ENCODE data around the gene GMPPA. TPM values are rescaled to one million over a fixed set of nuclear protein-coding genes. Genes with fewer than 3 reads are reported as not detected.
A peak's percentile ranks its signal among the peaks of the same experiment; 100 is the strongest.

GMPPA gene
- polyA plus RNA-seq, 2 of the 4 experiments (the other 2 are of a cell fraction) = 36.2 to 46.2 TPM

DNA sequence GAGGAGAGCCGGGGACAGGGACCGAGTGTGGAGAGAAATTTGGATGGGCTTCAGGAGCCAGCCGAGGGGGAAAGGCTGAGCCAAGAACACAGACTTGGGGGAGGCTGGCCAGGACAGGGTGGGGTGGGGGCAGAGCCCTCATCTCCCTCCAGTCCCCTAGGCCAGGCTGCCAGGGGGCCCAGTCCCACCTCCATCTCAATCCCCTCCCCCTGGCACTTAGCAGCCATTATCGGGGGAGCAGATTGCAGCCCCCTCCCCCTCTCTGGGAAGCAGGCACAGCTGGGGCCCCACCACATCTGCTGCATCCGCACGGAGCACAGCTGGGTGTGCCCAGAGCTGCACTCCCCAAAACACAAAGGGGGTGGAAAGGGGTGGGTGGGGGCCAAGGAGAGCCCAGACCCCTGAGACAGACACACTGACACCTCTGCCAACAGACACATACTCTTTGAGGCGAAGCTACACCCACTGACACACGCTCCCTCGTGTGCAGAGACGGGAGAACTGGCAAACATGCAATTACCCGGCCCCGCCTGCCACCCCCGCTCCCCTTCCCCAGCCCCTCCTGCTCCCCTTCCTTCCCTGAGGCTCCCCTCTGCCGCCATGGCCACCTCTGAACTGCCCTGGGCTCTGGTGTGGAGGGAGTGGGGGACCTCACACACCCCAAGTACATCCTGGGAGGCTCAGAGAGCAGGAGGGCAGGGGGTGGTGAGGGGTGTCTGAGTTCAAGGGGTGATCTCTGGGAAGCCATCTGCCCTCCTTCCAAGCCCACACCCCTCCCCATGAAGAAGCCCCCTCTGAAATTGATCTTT lies 10.5 kb downstream of the GMPPA start:
- TF ChIP-seq CHD4 (IDR thresholded peaks at IDR 0.05; ENCODE audit: borderline replicate concordance) = no peak
- TF ChIP-seq, protein P1, sequence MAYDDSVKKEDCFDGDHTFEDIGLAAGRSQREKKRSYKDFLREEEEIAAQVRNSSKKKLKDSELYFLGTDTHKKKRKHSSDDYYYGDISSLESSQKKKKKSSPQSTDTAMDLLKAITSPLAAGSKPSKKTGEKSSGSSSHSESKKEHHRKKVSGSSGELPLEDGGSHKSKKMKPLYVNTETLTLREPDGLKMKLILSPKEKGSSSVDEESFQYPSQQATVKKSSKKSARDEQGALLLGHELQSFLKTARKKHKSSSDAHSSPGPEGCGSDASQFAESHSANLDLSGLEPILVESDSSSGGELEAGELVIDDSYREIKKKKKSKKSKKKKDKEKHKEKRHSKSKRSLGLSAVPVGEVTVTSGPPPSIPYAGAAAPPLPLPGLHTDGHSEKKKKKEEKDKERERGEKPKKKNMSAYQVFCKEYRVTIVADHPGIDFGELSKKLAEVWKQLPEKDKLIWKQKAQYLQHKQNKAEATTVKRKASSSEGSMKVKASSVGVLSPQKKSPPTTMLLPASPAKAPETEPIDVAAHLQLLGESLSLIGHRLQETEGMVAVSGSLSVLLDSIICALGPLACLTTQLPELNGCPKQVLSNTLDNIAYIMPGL (CRISPR knock-in tag; IDR thresholded peaks at IDR 0.05; ENCODE audit: borderline replicate concordance) = no peak
- TF ChIP-seq NPAS2 (CRISPR knock-in tag; IDR thresholded peaks at IDR 0.05; ENCODE audit: borderline replicate concordance) = no peak
- no peak for TF ChIP-seq FOSL2 (IDR thresholded peaks at IDR 0.05)
- no peak for TF ChIP-seq FOSL2 (CRISPR knock-in tag; IDR thresholded peaks at IDR 0.05)
- no peak for TF ChIP-seq KDM5A (IDR thresholded peaks at IDR 0.05)
- TF ChIP-seq RNF2 (IDR thresholded peaks at IDR 0.05; ENCODE audit: borderline replicate concordance, low read depth) = no peak
- no peak for TF ChIP-seq TP53 (CRISPR knock-in tag; IDR thresholded peaks at IDR 0.05)
- H3K9me3 ChIP-seq = no peaks in the 10 kb centered on the region
- peak overlapping the region; percentile 82 for H3K4me2 ChIP-seq
- no peak for FAIRE-seq
- ATAC-seq = peak; percentile 42 to 66
- H3K4me1 ChIP-seq = peaks cover 12% of the 10 kb centered on the region
- ChIA-PET POLR2A (interaction anchor here (0.5 to 2.5 kb wide), 3 partner anchors 11 to 89 kb away, joined by 3 to 24 read pairs (median 3); partner anchors contain the start of gene GMPPA), CTCF (interaction anchor here (0.7 to 89.4 kb wide), 12 partner anchors 3 to 180 kb away, joined by 3 to 3291 read pairs (median 6); partner anchors contain the start of genes ASIC4, CHPF, DNPEP and GMPPA)
- DNase-seq (ENCODE audit: low read depth in 1 of 2, low spot score in 1 of 2) = no peak
- WGBS (ENCODE audit: missing lambda C conversion rate) = 36% methylated on average over 8 of the region's 14 CpGs
- H3K27ac ChIP-seq = peak overlapping the region in 1 of 2 experiments; percentile 80; a peak in 2 of 6 replicates
- no peak overlapping the region; the same call in 2 of the 3 replicates for H3K4me3 ChIP-seq

DNA sequence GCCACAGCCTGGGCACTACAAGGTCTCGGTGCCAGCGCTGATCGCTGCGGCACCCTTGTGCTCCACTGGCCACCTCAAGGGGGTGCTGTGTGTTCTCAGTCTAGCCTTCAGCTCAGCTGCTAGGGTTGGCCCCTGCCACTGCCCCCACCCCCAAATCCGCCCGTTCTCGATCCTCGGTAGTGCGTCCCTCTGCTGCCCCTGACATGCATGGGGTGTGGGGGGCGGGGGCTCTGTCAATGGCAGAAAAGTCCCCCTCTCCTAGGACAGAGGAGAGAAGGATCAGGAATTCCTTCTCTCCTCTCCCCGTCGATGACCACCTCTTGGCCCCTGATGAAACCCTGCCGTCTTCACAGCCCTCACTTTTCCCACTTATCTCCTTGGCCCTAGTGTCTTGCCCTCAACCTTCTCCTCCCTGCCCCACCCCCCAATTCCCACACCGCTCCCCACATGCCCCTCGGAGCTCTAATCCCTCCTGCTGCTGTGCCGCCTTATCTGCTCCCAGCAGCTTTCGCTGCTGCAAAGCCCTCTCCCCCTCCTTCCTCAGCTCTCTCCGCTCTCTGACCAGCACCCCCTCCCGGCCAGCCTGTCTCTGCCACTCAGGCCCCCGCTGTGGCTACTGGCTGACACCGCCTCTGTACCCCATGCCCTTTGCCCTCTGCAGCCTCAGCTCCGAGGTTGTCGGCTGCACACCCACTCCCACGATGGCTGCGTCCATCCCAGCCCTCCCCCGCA lies 11.3 kb downstream of the GMPPA start:
- peak overlapping the region; percentile 82 for H3K4me2 ChIP-seq
- H3K27ac ChIP-seq = peak overlapping the region in 1 of 2 experiments; percentile 80; a peak in 3 of 6 replicates
- H3K4me3 ChIP-seq = peak overlapping the region; percentile 38
- 7% methylated on average over 21 of the region's 26 CpGs for WGBS (ENCODE audit: missing lambda C conversion rate)
- DNase-seq (ENCODE audit: low read depth in 1 of 2, low spot score in 1 of 2) (peak in 1 of 2 experiments; percentile 63), ATAC-seq (peak; percentile 83 to 93), FAIRE-seq (no peak)
- CTCF ChIA-PET = interaction anchor here (0.6 to 89.4 kb wide), 19 partner anchors 4 to 698 kb away, joined by 3 to 3291 read pairs (median 4); partner anchors contain the start of genes ASIC4, CHPF, DNPEP and GMPPA
- H3K9me3 ChIP-seq = no peaks in the 10 kb centered on the region
- peaks cover 12% of the 10 kb centered on the region for H3K4me1 ChIP-seq
- POLR2A ChIA-PET = interaction anchor here (0.5 to 2.5 kb wide), 7 partner anchors 10 to 122 kb away, joined by 3 to 24 read pairs (median 3); partner anchors contain the start of genes DNPEP and GMPPA
- TF ChIP-seq RAD21 (conservative IDR thresholded peaks at IDR 0.05 in 1 of 2, IDR thresholded peaks at IDR 0.05 in 1 of 2) (peak; percentile 33 to 42; a peak in 4 of 5 replicates), JUNB (IDR thresholded peaks at IDR 0.05) (no peak), FOSB (CRISPR knock-in tag; IDR thresholded peaks at IDR 0.05) (no peak)
- TF ChIP-seq, protein P2, sequence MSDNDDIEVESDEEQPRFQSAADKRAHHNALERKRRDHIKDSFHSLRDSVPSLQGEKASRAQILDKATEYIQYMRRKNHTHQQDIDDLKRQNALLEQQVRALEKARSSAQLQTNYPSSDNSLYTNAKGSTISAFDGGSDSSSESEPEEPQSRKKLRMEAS (IDR thresholded peaks at IDR 0.05) = 0 out of 2 replicates have a peak, but pooled peaks have one; percentile 17
- TF ChIP-seq, protein P3, sequence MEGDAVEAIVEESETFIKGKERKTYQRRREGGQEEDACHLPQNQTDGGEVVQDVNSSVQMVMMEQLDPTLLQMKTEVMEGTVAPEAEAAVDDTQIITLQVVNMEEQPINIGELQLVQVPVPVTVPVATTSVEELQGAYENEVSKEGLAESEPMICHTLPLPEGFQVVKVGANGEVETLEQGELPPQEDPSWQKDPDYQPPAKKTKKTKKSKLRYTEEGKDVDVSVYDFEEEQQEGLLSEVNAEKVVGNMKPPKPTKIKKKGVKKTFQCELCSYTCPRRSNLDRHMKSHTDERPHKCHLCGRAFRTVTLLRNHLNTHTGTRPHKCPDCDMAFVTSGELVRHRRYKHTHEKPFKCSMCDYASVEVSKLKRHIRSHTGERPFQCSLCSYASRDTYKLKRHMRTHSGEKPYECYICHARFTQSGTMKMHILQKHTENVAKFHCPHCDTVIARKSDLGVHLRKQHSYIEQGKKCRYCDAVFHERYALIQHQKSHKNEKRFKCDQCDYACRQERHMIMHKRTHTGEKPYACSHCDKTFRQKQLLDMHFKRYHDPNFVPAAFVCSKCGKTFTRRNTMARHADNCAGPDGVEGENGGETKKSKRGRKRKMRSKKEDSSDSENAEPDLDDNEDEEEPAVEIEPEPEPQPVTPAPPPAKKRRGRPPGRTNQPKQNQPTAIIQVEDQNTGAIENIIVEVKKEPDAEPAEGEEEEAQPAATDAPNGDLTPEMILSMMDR (IDR thresholded peaks at IDR 0.05) = peak; percentile 65

Measured in A549 (cell line).